ENCODE data around the gene CIB4. TPM values are rescaled to one million over a fixed set of nuclear protein-coding genes. Genes with fewer than 3 reads are reported as not detected.

CIB4 gene
- total RNA-seq, 1 experiment from 2014 or later: not detected

DNA sequence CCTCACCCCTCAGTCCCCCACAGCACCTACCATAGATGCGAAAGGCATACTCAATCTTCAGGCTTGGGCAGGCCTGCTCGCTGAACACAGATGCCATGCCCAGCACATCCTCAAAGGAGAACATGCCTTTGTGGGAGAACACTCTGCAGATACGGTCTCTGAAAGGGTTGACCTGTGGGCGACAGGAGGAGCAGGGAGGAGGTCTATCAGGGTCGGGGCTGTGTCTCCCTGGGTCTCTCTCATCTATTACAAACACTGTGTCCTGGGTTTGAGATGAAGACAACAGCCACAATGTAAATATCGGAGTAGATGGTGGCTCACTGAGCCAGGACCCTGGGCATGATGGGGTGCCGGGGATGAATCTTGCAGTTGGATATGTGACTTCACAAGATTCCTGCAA lies 46.0 kb downstream of the CIB4 start:
- H3K9me3 ChIP-seq (ENCODE audit: low read depth, low read length, poor library complexity, severe bottlenecking): no peaks in the 10 kb centered on the region
- TF ChIP-seq, protein P1, sequence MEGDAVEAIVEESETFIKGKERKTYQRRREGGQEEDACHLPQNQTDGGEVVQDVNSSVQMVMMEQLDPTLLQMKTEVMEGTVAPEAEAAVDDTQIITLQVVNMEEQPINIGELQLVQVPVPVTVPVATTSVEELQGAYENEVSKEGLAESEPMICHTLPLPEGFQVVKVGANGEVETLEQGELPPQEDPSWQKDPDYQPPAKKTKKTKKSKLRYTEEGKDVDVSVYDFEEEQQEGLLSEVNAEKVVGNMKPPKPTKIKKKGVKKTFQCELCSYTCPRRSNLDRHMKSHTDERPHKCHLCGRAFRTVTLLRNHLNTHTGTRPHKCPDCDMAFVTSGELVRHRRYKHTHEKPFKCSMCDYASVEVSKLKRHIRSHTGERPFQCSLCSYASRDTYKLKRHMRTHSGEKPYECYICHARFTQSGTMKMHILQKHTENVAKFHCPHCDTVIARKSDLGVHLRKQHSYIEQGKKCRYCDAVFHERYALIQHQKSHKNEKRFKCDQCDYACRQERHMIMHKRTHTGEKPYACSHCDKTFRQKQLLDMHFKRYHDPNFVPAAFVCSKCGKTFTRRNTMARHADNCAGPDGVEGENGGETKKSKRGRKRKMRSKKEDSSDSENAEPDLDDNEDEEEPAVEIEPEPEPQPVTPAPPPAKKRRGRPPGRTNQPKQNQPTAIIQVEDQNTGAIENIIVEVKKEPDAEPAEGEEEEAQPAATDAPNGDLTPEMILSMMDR (conservative IDR thresholded peaks at IDR 0.05; ENCODE audit: low read depth, low read length): no peak
- no peak for TF ChIP-seq EZH2 (IDR thresholded peaks at IDR 0.05; ENCODE audit: borderline replicate concordance, low read depth, low read length, poor library complexity, severe bottlenecking)
- H3K4me3 ChIP-seq (ENCODE audit: low read depth, low read length, poor library complexity, severe bottlenecking): no peak overlapping the region
- no peak overlapping the region for H3K27ac ChIP-seq (ENCODE audit: low read depth, low read length, poor library complexity, severe bottlenecking)
- POLR2A ChIA-PET (ENCODE audit: low non-redundant PET): no interaction called here
- intact Hi-C loops (cut with micrococcal nuclease; ENCODE audit: unreplicated experiment): no loop called here
- no TSS peak for BruUV-seq (replicated peaks)
- no peak for DNase-seq (ENCODE audit: low spot score)
- no peaks in the 10 kb centered on the region for H3K4me1 ChIP-seq (ENCODE audit: insufficient read depth, low read length, poor library complexity, severe bottlenecking)
- H3K36me3 ChIP-seq (ENCODE audit: insufficient read depth, low read length, poor library complexity, severe bottlenecking): no peaks in the 10 kb centered on the region
- CTCF ChIA-PET: no interaction called here
- H3K27me3 ChIP-seq (replicated peaks; ENCODE audit: insufficient read depth, low read depth, low read length, poor library complexity): peaks cover 13% of the 10 kb centered on the region

DNA sequence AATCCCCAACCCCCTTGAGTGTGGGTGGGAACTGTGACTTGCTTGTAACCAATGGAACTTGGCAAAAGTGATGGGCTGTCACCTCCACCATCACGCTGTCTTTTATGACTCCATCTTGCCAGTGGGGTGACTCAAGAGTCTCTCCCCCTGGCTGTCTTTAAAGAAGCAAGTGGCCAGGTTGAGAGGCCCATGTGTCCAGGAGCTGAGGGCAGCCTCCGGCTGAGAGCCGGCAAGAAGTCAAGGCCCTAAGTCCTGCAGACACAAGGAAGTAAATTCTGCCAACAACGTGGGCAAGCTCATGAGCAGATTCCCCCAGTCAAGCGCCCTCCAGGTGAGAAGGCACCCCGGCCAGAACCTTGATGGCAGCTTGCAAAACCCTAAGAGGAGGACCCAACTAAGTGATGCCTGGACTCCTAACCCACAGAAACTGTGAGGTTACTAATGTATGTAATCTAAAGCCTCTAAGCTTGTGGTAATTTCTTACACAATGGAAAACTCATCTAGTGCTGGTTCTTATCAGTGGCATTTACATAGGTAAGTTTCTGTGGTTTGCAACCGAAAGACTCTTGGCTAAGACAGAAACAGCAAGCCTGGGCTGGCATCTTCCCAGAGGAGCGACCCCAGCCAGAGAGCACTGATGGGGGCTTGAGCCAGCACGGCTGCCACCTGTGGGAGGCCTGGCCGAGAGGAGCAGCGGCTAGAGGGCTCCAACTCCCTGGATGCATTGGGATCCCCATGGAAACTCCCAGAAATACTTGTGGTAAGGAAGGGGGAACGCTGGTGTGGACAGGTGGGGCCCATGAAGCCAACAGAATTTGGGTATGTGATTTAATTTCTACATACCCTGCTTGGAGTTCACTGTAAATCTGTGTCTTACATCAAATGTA lies 49.3 kb downstream of the CIB4 start:
- no peak overlapping the region for H3K27ac ChIP-seq (ENCODE audit: low read depth, low read length, poor library complexity, severe bottlenecking)
- no peaks in the 10 kb centered on the region for H3K9me3 ChIP-seq (ENCODE audit: low read depth, low read length, poor library complexity, severe bottlenecking)
- intact Hi-C loops (cut with micrococcal nuclease; ENCODE audit: unreplicated experiment): no loop called here
- no peak for DNase-seq (ENCODE audit: low spot score)
- H3K27me3 ChIP-seq (replicated peaks; ENCODE audit: insufficient read depth, low read depth, low read length, poor library complexity): peaks cover 27% of the 10 kb centered on the region
- TF ChIP-seq EZH2 (IDR thresholded peaks at IDR 0.05; ENCODE audit: borderline replicate concordance, low read depth, low read length, poor library complexity, severe bottlenecking): no peak
- TF ChIP-seq, protein P1 (conservative IDR thresholded peaks at IDR 0.05; ENCODE audit: low read depth, low read length): no peak
- POLR2A ChIA-PET (ENCODE audit: low non-redundant PET): no interaction called here
- no peak overlapping the region for H3K4me3 ChIP-seq (ENCODE audit: low read depth, low read length, poor library complexity, severe bottlenecking)
- no TSS peak for BruUV-seq (replicated peaks)
- no peaks in the 10 kb centered on the region for H3K4me1 ChIP-seq (ENCODE audit: insufficient read depth, low read length, poor library complexity, severe bottlenecking)
- CTCF ChIA-PET: interaction anchor here (0.6 kb wide), 1 partner anchor 425 kb away, joined by 13 read pairs; no protein-coding TSS in a partner anchor
- H3K36me3 ChIP-seq (ENCODE audit: insufficient read depth, low read length, poor library complexity, severe bottlenecking): no peaks in the 10 kb centered on the region

DNA sequence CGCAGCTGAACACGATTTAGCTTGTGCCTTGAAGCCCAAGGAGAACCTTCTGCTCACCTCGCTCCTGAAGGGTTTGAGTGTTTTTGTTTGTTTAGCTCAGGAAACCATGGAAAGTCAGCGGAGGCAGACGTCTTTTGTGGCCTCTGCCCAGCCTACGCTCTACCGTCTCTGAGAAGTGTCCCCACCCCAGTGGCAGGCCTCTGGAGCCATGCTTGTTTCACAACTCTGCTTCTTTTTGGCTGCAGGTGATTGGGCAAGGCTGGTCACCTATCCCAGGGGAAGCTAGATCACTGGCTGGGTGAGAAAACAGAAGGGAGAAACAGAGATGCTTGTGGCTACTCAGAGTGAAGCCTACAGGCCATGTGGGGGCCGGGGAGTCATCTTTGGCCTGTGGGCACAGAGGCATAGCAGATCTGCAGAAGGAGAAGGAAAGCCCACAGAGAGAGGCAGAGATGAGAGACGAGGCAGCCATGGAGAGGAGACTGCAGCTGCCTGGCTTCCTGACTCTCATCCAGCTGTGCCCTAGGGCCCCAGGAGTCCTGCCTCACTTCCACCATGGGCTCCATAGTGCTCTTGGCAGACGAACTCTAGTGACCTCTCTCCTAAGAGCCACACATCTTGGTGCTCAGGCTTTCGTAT lies 50.1 kb downstream of the CIB4 start:
- TF ChIP-seq EZH2 (IDR thresholded peaks at IDR 0.05; ENCODE audit: borderline replicate concordance, low read depth, low read length, poor library complexity, severe bottlenecking): no peak
- TF ChIP-seq, protein P1 (conservative IDR thresholded peaks at IDR 0.05; ENCODE audit: low read depth, low read length): no peak
- H3K9me3 ChIP-seq (ENCODE audit: low read depth, low read length, poor library complexity, severe bottlenecking): no peaks in the 10 kb centered on the region
- no peak for DNase-seq (ENCODE audit: low spot score)
- H3K36me3 ChIP-seq (ENCODE audit: insufficient read depth, low read length, poor library complexity, severe bottlenecking): no peaks in the 10 kb centered on the region
- CTCF ChIA-PET: interaction anchor here (0.6 kb wide), 1 partner anchor 425 kb away, joined by 13 read pairs; no protein-coding TSS in a partner anchor
- H3K27ac ChIP-seq (ENCODE audit: low read depth, low read length, poor library complexity, severe bottlenecking): no peak overlapping the region
- POLR2A ChIA-PET (ENCODE audit: low non-redundant PET): no interaction called here
- no peaks in the 10 kb centered on the region for H3K4me1 ChIP-seq (ENCODE audit: insufficient read depth, low read length, poor library complexity, severe bottlenecking)
- no TSS peak for BruUV-seq (replicated peaks)
- H3K4me3 ChIP-seq (ENCODE audit: low read depth, low read length, poor library complexity, severe bottlenecking): no peak overlapping the region
- intact Hi-C loops (cut with micrococcal nuclease; ENCODE audit: unreplicated experiment): no loop called here
- H3K27me3 ChIP-seq (replicated peaks; ENCODE audit: insufficient read depth, low read depth, low read length, poor library complexity): peaks cover 27% of the 10 kb centered on the region
